D721Med (cell line): Measurements from ENCODE around the gene INPP5K.
A peak's percentile ranks its signal among the peaks of the same experiment; 100 is the strongest.

Experiments used
- DNase-seq: peaks from one replicate; pipeline ENCODE4 v3.0.0; 2011; ENCODE audit warnings: low spot score; ENCODE audit not compliant: insufficient read length
- FAIRE-seq: peaks from 2 replicates; lab custom pipeline; 2011; peaks lifted over from hg19 to GRCh38; lab: Jason Lieb, UNC
- CTCF ChIP-seq: IDR thresholded peaks from 2 replicates; pipeline ENCODE4 v1.5.1; 2012; ENCODE audit warnings: mild to moderate bottlenecking, control low read depth; ENCODE audit not compliant: insufficient read depth; ENCODE audit errors: missing control alignments

INPP5K gene

GRCh38 chr17:1522626-1523025 is 6.2 kb upstream of the INPP5K start:
- TF ChIP-seq CTCF: no peak
- FAIRE-seq (no peak), DNase-seq (no peak)

GRCh38 chr17:1521086-1521640 is 4.8 kb upstream of the INPP5K start:
- TF ChIP-seq CTCF: no peak
- DNase-seq: no peak
- FAIRE-seq: no peak

- TF ChIP-seq CTCF: no peak
- DNase-seq: no peak
- no peak for FAIRE-seq
Observed at GRCh38 chr17:1519678-1520077, 3.3 kb upstream of the INPP5K start.

GRCh38 chr17:1518410-1518809 is 2.0 kb upstream of the INPP5K start:
- no peak for TF ChIP-seq CTCF
- FAIRE-seq: no peak

GRCh38 chr17:1515640-1516387 is 598 bp downstream of the INPP5K start:
- FAIRE-seq (peak; percentile 90), DNase-seq (peak; percentile 66)
- peak; percentile 51 for TF ChIP-seq CTCF

More at GRCh38 chr17:1518410-1518809, 2.0 kb upstream of the INPP5K start:
- DNase-seq: no peak

GRCh38 chr17:1512351-1512750 is 4.1 kb downstream of the INPP5K start:
- TF ChIP-seq CTCF: no peak
- FAIRE-seq (no peak), DNase-seq (no peak)

- no peak for FAIRE-seq
- no peak for TF ChIP-seq CTCF
- DNase-seq: no peak
Observed at GRCh38 chr17:1511756-1512321, 4.6 kb downstream of the INPP5K start.
